GM12864 (cell line): ENCODE data around the gene SRSF8.

Experiments
- DNase-seq: peaks from one replicate; pipeline ENCODE4 v3.0.0-alpha.2; 2011; ENCODE audit warnings: low read depth
- H3K4me3 ChIP-seq: 2 replicates; pipeline ENCODE4 v1.5.1; 2011; ENCODE audit warnings: mild to moderate bottlenecking, low read depth, low read length, control low read depth
- TF ChIP-seq, protein P1 (sequence below): IDR thresholded peaks from 2 replicates; pipeline ENCODE4 v1.5.1; 2011; ENCODE audit warnings: low read depth, mild to moderate bottlenecking, moderate library complexity, low read length, control low read depth, inconsistent platforms; ENCODE audit errors: missing control alignments

SRSF8 gene

GRCh38 chr11:95097209-95097608 lies 30.5 kb downstream of the SRSF8 start:
- DNase-seq = no peak
- TF ChIP-seq, protein P1, sequence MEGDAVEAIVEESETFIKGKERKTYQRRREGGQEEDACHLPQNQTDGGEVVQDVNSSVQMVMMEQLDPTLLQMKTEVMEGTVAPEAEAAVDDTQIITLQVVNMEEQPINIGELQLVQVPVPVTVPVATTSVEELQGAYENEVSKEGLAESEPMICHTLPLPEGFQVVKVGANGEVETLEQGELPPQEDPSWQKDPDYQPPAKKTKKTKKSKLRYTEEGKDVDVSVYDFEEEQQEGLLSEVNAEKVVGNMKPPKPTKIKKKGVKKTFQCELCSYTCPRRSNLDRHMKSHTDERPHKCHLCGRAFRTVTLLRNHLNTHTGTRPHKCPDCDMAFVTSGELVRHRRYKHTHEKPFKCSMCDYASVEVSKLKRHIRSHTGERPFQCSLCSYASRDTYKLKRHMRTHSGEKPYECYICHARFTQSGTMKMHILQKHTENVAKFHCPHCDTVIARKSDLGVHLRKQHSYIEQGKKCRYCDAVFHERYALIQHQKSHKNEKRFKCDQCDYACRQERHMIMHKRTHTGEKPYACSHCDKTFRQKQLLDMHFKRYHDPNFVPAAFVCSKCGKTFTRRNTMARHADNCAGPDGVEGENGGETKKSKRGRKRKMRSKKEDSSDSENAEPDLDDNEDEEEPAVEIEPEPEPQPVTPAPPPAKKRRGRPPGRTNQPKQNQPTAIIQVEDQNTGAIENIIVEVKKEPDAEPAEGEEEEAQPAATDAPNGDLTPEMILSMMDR = no peak
- H3K4me3 ChIP-seq = no peak overlapping the region

- no peak for DNase-seq
- H3K4me3 ChIP-seq = no peak overlapping the region
- TF ChIP-seq, protein P1 = no peak
These were observed 32.1 kb downstream of the SRSF8 start for GRCh38 chr11:95098826-95099225.

GRCh38 chr11:95100191-95100648 lies 33.5 kb downstream of the SRSF8 start:
- no peak for DNase-seq
- no peak overlapping the region for H3K4me3 ChIP-seq
- TF ChIP-seq, protein P1 = no peak

GRCh38 chr11:95100856-95101507 lies 34.3 kb downstream of the SRSF8 start:
- TF ChIP-seq, protein P1 = no peak
- DNase-seq = no peak
- no peak overlapping the region for H3K4me3 ChIP-seq

- DNase-seq = no peak
- H3K4me3 ChIP-seq = no peak overlapping the region
- TF ChIP-seq, protein P1 = no peak
These were observed 35.2 kb downstream of the SRSF8 start for GRCh38 chr11:95101935-95102334.

DNA sequence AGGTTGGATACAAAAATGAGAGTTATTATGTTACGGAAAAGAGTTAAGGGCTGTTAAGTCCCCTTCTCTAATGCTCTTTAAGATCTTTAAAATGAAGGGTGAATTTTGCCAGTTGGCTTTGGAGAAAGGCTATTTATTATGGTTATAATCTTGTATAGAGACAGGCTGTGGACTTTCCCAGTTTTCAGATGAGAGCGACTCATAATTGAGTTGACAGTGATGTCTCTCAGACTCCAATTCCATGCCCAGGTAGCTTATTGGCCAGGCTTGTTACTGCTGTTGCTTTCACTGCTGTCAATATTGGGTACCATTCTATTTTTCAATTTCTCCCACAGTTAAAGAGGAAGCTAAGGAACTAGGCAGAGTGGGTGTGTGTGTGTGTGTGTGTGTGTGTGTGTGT lies 36.0 kb downstream of the SRSF8 start:
- no peak for DNase-seq
- TF ChIP-seq, protein P1 = no peak
- no peak overlapping the region for H3K4me3 ChIP-seq

- no peak for DNase-seq
- H3K4me3 ChIP-seq = no peak overlapping the region
- TF ChIP-seq, protein P1 = no peak
These were observed 37.0 kb downstream of the SRSF8 start for GRCh38 chr11:95103701-95104100.
